AG04449 (cell line): ENCODE measurements around the gene PROS1.
"Not testable (repeated sequence)": the region's sequence is repeated elsewhere in the genome, so short reads cannot be mapped to it uniquely, and the experiment has no call there.

Experiments used
- CTCF ChIA-PET: fragments of 350-600 bp; formaldehyde crosslinking; extraction: SDS; loops from one replicate; lab custom pipeline; 2021; ENCODE audit warnings: antibody characterized with exemption; lab: Yijun Ruan, JAX
- POLR2A ChIA-PET: fragments of 400-600, 350-600 bp; formaldehyde crosslinking; extraction: SDS; loops from one replicate; lab custom pipeline; 2020; ENCODE audit warnings: antibody characterized with exemption, inconsistent platforms; lab: Yijun Ruan, JAX
- DNase-seq: peaks from one replicate; pipeline ENCODE4 v3.0.0-alpha.2; 2010; ENCODE audit warnings: low read depth, low spot score
- H3K4me3 ChIP-seq: 2 replicates; pipeline ENCODE4 v1.5.1; 2011; ENCODE audit warnings: low read depth, mild to moderate bottlenecking, control low read depth, low read length
- TF ChIP-seq, protein P1 (sequence below): IDR thresholded peaks from one replicate; pipeline ENCODE4 v1.5.1; 2011; ENCODE audit warnings: mild to moderate bottlenecking, moderate library complexity, low read length, control low read depth, inconsistent platforms; ENCODE audit not compliant: insufficient read depth; ENCODE audit errors: missing control alignments

The PROS1 gene

GRCh38 chr3:93931597-93932229, 42.0 kb downstream of the PROS1 start:
- no peak overlapping the region for H3K4me3 ChIP-seq
- ChIA-PET CTCF (no interaction called here), POLR2A (no interaction called here)
- TF ChIP-seq, protein P1, sequence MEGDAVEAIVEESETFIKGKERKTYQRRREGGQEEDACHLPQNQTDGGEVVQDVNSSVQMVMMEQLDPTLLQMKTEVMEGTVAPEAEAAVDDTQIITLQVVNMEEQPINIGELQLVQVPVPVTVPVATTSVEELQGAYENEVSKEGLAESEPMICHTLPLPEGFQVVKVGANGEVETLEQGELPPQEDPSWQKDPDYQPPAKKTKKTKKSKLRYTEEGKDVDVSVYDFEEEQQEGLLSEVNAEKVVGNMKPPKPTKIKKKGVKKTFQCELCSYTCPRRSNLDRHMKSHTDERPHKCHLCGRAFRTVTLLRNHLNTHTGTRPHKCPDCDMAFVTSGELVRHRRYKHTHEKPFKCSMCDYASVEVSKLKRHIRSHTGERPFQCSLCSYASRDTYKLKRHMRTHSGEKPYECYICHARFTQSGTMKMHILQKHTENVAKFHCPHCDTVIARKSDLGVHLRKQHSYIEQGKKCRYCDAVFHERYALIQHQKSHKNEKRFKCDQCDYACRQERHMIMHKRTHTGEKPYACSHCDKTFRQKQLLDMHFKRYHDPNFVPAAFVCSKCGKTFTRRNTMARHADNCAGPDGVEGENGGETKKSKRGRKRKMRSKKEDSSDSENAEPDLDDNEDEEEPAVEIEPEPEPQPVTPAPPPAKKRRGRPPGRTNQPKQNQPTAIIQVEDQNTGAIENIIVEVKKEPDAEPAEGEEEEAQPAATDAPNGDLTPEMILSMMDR, result no peak
- no peak for DNase-seq

DNA sequence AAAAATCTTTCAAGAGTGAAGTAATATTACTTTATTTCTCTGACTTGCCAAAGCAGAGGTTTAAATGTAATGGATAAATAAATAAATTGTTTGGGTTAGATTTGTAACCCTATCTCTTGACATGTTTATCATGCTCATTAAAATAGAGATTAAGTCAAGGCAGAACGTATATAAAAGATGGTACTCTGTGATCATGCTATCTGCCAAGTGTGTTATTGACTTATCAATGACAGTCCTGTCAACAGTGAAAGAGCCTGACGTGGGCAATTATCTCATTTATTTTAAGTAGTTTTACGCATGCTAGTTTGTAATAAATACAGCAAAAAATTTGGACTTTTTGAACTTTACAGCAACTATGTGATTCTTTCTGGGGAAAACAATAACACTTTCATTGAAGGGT, 43.7 kb downstream of the PROS1 start:
- no peak for DNase-seq
- no peak overlapping the region for H3K4me3 ChIP-seq
- TF ChIP-seq, protein P1, result no peak
- ChIA-PET CTCF (no interaction called here), POLR2A (no interaction called here)

GRCh38 chr3:93926789-93927188, 46.9 kb downstream of the PROS1 start:
- TF ChIP-seq, protein P1, result no peak
- H3K4me3 ChIP-seq, result no peak overlapping the region
- DNase-seq, result no peak
- ChIA-PET CTCF (no interaction called here), POLR2A (no interaction called here)

DNA sequence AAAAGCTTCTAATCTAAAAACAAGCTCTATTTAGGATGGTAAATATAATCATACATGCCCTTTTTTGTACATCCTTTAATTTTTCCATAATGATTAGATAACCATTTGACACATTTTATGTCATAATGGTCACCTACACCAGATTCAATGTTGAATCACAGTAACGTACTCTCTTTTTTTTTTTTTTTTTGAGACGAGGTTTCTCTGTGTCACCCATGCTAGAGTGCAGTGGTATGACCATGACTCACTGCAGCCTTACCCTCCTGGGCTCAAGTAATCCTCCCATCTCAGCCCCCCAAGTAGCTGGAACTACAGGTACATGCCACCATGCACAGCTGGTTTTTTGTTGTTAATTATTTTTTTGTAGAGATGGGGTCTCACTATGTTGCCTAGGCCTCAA, 49.2 kb downstream of the PROS1 start:
- ChIA-PET POLR2A (no interaction called here), CTCF (no interaction called here)
- DNase-seq, result no peak
- H3K4me3 ChIP-seq, result no peak overlapping the region
- TF ChIP-seq, protein P1, result no peak

- ChIA-PET CTCF (no interaction called here), POLR2A (no interaction called here)
- TF ChIP-seq, protein P1, result no peak
- no peak for DNase-seq
- no peak overlapping the region for H3K4me3 ChIP-seq
These were observed 50.7 kb downstream of the PROS1 start for GRCh38 chr3:93923006-93923405.

DNA sequence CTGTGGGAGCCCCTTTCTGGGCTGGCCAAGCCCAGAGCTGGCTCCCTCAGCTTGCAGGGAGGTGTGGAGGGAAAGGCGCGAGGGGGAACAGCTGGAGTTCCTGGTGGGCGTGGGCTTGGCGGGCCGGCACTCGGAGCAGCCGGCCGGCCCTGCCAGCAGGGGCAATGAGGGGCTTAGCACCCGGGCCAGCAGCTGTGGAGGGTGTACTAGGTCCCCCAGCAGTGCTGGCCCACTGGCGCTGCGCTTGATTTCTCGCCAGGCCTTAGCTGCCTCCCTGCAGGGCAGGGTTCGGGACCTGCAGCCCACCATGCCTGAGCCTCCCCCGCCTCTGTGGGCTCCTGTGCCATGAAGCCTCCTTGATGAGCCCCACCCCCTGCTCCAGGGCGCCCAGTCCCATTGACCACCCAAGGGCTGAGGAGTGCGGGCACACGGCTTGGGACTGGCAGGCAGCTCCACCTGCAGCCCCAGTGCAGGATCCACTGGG, 56.1 kb downstream of the PROS1 start:
- H3K4me3 ChIP-seq, POLR2A ChIA-PET, DNase-seq, CTCF ChIA-PET: not testable (repeated sequence)

GRCh38 chr3:93913623-93914022, 60.1 kb downstream of the PROS1 start:
- DNase-seq, H3K4me3 ChIP-seq, POLR2A ChIA-PET, CTCF ChIA-PET: not testable (repeated sequence)
